ENCODE measurements around the gene MMP14.
"Not testable (repeated sequence)": the region's sequence is repeated elsewhere in the genome, so short reads cannot be mapped to it uniquely, and the experiment has no call there.

MMP14 gene

DNA sequence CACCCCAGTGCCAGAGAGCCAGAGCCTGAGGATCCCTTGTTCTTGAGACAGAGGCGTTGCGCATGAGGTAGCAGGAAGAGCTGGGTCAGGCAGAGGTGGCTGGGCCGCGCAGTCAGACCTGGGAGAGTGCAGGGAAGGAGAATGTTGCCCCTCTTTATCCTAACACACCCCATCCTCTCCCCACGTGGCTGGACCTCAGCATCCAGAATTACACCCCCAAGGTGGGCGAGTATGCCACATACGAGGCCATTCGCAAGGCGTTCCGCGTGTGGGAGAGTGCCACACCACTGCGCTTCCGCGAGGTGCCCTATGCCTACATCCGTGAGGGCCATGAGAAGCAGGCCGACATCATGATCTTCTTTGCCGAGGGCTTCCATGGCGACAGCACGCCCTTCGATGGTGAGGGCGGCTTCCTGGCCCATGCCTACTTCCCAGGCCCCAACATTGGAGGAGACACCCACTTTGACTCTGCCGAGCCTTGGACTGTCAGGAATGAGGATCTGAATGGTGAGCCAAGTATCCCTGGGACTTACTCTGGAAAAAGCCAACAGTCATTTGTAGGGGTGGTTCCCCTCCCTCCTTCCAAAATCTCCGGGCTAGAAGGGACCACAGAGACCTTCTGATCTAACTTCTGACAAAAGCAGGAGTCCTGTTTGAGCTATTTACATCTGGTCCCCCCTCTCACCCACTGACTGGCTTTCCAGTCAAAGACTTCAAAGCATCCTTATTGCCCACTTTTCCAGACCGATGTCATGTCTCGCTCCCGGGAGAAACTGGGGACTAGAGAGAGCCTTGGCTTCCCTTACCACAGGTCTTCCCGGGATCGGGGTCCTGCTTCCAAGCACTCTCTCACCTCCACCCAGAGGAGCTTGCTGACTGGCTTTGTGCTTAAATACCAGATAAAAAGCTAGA is 6.1 kb downstream of the MMP14 start:
- DNase-seq, result no peak

DNA sequence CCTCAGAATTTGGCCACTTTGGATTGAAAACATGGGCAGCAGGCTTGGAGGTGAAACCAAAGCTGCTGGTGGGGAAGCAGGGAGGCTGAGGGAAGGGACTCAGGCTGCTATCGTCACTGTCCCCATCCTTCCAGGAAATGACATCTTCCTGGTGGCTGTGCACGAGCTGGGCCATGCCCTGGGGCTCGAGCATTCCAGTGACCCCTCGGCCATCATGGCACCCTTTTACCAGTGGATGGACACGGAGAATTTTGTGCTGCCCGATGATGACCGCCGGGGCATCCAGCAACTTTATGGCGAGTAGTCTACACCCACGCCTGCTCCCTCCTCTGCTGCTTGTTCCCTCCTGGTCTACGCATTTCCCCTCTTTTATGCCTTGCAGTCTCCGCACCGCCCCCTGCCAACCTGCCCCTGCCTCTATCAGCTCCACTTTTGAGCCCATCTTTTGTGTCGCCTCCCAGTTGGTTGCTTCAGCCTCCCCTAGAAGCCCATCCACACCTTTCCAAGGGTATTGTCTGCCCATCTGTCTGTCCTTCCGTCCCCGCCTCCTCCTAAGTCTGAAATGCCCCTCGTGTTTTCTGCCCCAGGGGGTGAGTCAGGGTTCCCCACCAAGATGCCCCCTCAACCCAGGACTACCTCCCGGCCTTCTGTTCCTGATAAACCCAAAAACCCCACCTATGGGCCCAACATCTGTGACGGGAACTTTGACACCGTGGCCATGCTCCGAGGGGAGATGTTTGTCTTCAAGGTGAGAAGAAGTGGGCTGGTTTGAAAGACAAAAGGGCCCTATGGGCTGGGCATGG is 6.9 kb downstream of the MMP14 start:
- DNase-seq, result no peak

DNA sequence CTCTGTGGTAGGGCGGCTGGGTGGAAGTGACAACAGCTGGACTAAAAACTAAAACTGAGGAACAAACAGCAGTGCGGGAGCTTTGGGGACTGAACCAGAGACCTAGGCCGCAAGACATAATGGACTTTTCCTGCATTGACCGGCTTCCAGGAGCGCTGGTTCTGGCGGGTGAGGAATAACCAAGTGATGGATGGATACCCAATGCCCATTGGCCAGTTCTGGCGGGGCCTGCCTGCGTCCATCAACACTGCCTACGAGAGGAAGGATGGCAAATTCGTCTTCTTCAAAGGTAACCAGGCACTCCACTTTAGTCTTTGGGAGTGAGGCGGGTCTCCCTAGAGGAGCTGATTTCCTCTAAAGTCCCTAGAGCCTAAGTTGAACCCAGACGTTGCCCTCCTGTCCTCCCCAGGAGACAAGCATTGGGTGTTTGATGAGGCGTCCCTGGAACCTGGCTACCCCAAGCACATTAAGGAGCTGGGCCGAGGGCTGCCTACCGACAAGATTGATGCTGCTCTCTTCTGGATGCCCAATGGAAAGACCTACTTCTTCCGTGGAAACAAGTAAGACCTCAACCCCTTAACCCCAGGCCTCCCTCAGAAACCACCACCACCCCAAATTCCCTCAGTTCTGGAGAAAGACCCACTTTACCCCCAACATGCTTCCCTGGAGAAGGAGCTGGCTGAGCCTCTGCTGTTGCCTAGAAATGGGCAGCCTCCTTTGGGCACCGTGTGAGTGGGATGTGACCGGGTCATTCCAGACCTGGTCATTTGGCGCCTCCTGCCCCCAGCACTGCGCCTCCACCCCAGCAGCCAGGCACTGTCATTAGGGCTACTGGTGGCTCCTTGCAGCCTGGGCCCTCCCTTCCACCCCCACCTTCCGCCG is 8.1 kb downstream of the MMP14 start:
- no peak for DNase-seq

DNA sequence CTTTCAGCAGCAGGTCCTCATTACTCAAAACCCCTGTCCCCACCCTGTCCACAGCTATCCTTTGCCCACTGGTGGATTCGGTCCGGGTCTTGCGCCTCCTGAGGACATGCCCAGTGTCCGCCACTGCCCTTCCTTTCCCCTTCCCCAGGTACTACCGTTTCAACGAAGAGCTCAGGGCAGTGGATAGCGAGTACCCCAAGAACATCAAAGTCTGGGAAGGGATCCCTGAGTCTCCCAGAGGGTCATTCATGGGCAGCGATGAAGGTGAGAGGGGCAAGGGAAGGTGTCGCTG is 8.7 kb downstream of the MMP14 start:
- DNase-seq, result no peak

DNA sequence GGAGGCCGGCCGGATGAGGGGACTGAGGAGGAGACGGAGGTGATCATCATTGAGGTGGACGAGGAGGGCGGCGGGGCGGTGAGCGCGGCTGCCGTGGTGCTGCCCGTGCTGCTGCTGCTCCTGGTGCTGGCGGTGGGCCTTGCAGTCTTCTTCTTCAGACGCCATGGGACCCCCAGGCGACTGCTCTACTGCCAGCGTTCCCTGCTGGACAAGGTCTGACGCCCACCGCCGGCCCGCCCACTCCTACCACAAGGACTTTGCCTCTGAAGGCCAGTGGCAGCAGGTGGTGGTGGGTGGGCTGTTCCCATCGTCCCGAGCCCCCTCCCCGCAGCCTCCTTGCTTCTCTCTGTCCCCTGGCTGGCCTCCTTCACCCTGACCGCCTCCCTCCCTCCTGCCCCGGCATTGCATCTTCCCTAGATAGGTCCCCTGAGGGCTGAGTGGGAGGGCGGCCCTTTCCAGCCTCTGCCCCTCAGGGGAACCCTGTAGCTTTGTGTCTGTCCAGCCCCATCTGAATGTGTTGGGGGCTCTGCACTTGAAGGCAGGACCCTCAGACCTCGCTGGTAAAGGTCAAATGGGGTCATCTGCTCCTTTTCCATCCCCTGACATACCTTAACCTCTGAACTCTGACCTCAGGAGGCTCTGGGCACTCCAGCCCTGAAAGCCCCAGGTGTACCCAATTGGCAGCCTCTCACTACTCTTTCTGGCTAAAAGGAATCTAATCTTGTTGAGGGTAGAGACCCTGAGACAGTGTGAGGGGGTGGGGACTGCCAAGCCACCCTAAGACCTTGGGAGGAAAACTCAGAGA is 9.6 kb downstream of the MMP14 start:
- DNase-seq, result no peak

DNA sequence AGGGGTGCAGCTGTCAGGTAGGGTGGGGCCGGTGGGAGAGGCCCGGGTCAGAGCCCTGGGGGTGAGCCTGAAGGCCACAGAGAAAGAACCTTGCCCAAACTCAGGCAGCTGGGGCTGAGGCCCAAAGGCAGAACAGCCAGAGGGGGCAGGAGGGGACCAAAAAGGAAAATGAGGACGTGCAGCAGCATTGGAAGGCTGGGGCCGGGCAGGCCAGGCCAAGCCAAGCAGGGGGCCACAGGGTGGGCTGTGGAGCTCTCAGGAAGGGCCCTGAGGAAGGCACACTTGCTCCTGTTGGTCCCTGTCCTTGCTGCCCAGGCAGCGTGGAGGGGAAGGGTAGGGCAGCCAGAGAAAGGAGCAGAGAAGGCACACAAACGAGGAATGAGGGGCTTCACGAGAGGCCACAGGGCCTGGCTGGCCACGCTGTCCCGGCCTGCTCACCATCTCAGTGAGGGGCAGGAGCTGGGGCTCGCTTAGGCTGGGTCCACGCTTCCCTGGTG is 10.5 kb downstream of the MMP14 start:
- no peak for DNase-seq

DNA sequence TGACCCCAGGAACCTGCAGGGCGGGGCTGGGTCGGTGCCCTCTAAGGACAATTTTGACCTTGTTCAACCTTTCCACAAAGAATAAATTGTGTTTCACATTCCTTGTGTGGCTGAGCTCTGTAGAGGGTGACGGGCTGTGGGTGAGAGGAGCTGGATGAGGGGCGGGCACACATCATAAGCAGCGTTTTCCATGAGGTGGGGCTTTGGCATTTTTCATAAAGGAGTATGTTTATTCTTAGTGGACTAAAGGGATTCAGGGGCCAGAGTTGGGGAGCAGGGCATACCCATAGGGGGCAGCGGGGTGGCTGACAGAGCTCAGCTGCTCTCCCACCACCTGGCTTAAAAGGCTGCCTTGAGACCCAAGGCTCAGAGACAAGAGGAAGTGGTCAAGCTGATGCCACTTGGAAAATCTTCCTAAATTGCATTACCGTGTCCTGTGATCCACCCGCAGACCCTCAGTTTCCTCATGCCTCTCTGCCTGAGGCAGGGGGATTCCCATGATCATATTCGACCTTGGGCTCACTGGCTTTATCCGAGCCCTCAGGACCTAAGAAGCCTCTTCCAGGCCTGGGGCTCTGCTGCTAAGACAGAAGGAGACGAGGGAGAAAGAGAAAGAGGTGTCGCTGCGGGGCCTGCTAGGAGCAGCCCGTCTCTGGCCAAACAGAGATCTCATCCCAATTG is 11.4 kb downstream of the MMP14 start:
- DNase-seq, result no peak

DNA sequence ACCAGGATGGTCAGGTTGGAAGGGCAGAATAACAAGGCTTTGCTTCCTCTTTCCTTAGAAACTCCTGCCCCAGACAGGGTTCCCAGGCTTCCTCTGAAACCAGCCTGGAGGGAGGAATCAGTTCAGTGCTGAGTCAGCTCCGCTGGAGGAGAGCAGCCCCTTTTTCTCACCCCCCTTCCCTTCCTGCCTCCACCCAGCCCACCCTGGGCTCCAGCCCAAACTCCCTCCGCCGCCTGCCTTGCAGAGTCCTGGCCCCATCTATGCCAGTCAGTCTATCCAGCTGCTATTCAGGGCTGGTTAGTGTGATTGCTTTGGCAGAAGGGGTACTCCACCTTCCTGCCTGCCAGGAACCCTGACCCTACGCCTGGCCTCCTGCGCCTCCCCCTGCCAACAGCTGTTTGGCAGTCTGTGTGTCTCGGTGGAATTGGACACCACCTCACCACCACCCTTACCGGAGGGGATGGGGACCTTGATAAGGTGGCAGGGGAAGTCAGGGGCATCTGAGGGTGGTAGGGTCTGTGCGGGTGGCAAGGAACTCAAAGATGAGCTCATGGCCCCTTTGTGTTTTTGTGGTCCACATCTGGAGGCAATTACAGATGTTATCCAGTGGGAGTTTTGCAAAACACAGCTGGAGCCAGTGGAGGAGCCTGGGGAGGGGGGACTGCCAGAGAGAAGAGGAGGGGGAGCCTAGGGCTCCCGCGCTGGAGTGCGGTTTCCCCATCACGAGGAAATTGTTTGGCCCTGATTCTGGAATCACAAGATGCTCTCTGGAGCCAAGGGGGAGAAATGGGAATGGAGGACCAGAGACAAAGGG is 12.2 kb downstream of the MMP14 start:
- no peak for DNase-seq

DNA sequence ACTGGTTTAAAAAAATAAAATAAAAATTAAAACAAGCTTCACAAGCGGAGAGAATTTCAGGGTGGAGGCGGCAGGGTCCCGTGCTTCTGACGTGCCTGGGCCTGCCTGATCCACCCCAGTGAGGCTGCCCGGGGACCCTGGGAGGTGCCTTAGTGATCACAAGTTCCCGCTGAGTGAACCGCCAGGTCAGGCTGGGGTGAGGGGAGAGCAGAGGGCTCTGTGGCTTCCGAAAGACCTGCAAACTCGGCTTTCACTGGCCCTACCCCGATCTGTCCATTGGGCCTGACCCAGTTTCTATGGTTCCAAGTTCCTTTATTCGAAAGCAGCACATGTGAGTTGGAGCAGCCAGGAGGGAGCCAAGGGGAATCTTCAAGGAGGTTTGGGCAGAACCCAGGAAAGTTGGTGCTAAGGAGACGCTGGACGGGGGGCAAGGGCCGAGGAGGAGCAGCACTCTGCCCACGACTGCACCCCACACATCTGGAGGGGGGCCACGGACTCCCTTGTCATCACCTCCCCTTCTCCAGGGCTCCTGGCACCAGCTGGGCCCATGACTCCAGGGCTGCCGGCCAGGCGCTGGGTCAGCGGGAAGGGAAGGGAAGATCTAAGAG is 12.9 kb downstream of the MMP14 start:
- no peak for DNase-seq

DNA sequence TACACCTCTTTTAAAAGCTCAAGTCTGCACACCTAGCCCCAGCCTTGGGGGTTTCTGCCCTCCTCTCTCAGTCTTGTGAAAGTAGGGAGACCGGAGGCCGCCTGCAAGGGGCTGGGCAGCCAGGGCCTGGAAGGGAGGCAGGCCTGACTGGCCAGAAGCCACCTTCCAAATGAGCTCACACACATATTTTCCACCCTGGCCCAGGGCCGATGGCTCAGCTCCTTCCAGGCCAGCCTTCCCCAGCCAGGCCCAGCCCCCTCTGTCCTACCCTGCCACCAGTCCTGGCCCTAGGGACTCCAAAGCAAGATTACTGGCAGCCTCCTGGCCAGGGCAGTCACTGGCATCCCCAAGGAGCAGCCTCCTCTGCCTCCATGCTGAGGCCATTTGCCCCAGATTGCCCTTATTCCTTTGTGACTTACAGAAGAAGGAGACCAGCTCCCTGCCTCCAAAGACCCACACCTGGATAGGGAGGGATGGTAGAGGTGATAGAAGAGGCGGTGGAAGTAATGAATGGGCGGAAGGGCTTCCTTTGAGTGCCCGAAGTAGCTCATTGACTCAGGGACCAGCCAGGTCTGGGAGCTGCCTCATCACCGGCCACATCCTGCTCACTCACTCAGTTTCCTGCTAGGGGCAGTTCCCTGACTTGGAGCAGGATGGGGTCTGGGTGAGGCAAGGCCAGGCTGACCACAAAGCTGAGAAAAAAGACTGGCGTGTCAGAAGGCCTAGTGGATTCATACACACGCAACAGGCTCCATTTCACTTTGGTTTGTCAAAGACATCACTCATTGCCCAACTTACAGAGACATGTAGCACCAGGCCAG is 14.8 kb downstream of the MMP14 start:
- DNase-seq, result no peak

DNA sequence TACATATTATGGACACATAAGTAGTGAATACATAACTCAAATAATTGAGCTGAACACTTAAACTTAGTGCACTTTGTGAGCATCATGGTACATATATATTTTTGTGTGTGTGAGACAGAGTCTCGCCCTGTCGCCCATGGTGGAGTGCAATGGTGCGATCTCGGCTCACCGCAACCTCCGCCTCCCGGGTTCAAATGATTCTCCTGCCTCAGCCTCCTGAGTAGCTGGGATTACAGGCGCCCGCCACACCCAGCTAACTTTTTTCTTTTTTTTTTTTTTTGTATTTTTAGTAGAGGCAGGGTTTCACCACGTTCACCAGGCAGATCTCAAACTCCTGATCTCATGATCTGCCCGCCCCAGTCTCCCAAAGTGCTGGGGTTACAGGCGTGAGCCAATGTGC is 15.8 kb downstream of the MMP14 start:
- DNase-seq, result not testable (repeated sequence)

DNA sequence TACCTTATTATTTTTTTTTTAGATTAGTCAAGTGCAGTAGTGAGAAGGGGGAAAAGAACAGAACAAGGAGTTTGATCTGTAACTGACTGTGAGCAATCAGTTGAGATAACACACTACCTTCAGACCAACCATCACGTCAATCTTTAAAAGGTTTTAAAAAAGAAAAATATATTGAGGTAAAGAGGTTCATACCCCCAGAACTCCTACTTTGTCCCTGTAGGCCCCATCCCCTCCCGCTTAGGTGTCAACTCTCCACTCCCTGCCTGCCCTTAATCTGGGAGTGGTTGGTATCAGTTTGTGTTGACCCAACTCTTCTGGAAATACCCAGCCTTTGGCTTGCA is 16.2 kb downstream of the MMP14 start:
- no peak for DNase-seq

DNA sequence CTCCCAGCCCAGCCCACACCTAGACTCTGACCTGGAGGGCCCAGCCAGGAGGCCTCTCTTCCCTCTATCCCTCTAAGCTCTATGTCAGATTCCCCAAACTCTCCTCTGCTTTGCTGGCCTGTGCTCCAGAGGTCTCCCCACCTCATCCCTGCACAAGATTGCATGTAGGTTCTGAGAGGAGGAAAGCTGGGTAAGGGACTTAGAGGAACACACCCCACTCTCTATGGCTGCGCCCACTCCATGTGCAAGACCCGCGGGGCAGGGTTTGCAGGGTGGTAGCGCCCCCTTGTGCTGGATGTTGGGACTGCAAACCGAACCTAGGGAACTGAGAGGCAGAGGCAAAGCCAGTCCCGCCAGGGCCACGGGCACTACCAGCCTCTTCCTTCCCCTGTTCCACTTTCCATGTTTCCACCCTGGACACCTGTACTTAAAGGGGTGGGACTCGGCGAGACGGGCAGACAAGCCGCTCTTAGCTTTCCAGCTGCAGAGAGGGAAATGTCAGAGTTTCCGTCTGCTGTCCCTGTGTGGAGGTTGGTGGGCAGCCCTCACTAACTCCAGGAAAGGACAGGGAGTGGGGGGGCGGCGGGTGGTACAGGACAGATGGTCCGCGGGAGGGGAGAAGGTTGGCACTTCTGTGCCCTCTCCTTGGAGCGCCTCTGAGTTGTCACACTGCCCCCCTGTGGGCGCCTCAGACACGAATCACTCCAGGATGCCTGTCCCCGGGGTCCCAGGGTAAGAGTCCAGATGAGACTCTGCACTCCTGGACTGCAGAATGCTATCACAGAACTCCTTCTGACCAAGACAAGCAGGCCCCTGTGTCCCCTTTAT is 16.8 kb downstream of the MMP14 start:
- no peak for DNase-seq

DNA sequence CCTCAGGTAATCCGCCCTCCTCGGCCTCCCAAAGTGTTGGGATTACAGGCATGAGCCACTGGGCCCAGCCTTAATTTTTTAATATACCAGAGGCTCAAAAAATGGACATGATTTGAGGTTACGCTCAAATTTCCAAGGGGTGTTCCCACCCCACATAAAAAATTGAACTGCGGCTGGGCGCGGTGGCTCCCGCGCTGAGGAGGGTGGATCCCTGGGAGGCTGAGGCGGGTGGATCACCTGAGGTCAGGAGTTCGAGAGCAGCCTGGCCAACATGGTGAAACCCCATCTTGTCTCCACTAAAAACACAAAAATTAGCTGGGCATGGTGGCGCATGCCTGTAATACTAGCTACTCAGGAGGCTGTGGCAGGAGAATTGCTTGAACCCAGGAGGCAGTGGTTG is 17.9 kb downstream of the MMP14 start:
- DNase-seq, result not testable (repeated sequence)

DNA sequence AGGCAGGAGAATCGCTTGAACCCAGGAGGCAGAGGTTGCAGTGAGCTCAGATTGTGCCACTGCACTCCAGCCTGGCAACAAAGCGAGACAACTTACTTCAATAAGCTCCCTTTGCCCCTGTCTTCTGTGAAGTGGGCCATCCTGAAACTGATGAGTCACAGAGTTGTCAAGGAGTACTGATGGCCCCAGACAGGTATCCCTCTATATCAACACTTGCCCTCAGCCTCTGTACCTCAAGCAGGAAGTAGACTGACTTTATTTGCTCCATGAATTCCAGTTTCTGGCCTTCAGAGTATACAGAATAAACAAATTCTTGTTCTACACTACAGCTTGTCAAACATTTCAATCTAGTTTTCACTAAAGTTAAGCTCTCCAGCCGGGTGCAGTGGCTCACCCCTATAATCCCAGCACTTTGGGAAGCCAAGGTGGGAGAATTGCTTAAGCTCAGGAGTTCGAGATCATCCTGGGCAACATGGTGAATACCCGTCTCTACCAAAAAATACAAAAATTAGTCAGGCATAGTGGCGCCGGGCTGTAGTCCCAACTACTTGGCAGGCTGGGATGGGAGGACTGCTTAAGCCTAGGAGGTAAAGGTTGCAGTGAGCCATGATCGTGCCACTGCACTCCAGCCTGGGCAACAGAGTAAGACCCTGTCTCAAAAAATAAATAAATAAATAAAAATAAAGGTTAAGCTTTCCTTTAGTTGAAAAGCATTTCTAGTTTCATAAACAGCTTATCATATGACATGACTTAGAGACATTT is 18.8 kb downstream of the MMP14 start:
- DNase-seq, result no peak

DNA sequence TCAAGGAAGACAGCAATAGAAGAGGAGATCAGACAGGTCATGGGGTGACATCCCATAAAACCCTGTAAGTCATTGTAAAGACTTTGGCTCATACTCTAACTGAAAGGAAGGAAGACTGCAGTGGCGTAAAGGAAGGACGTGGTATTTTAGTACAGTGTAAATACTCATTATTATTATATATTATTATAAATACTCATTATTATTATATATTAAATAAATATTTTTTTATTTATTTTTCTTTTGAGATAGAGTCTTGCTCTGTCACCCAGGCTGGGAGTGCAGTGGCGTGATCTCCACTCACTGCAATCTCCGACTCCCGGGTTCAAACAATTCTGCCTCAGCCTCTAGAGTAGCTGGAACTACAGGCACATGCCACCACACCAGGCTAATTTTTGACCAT is 20.0 kb downstream of the MMP14 start:
- no peak for DNase-seq

DNA sequence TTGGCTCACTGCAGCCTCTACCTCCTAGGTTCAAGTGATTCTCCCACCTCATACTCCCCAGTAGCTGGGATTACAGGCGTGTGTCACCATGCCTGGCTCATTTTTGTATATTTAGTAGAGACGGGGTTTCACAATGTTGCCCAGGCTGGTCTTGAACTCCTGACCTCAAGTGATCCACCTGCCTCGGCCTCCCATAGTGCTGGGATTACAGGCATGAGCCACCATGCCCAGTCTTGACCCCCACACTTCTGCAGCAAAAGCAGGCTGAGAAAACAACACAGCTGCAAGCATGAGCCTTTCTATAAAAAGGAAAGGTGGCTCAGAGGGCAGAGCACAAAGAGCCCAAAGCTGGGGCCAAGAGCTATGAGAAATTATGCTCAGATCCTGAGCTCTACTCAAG is 24.0 kb downstream of the MMP14 start:
- not testable (repeated sequence) for DNase-seq

DNA sequence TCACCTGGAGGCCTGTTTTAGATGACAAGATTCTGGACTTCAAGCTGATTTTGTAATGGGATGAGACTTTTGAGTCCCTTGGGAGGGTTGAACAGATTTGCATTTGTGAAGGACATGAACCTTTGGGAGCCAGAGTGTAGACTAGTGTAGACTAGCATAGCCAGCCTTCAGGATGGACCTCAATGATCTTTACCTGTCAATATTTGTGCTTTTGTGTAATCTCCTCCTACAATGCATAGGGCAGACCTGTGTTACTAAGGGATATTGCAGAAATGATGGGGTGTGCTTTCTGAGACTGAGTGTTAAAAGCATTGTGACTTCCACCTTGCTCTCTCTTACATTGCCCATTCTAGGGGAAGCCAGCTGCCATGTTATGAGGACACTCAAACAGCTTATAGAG is 25.3 kb downstream of the MMP14 start:
- DNase-seq, result no peak

Data from cerebellar nuclear complex (tissue), 1 donor.